ENCODE results near the gene ENTR1.

The ENTR1 gene

GRCh38 chr9:136379891-136380290 lies 30.5 kb downstream of the ENTR1 start:
- TF ChIP-seq EZH2phosphoT487 (IDR thresholded peaks at IDR 0.05; ENCODE audit: low read length) (no peak), CTCF (IDR thresholded peaks at IDR 0.05; ENCODE audit: low read length) (no peak), EZH2 (optimal IDR thresholded peaks at IDR 0.05; ENCODE audit: low read depth, low read length) (no peak)
- H3K27ac ChIP-seq (ENCODE audit: low read length) = no peak overlapping the region

GRCh38 chr9:136379401-136379800 lies 31.0 kb downstream of the ENTR1 start:
- H3K79me2 ChIP-seq (ENCODE audit: low read length) = no peaks in the 10 kb centered on the region
- no peak overlapping the region for H3K9ac ChIP-seq (ENCODE audit: low read length)
- H3F3A ChIP-seq (ENCODE audit: insufficient read depth, low read length) = no peaks in the 10 kb centered on the region
- no peak overlapping the region for H2AFZ ChIP-seq (ENCODE audit: low read length)
- DNase-seq = no peak
- no peaks in the 10 kb centered on the region for H3K9me3 ChIP-seq (replicated peaks; ENCODE audit: insufficient read depth, low read length)
- no peaks in the 10 kb centered on the region for H3K36me3 ChIP-seq (replicated peaks; ENCODE audit: insufficient read depth, low read length)
- no peak for TF ChIP-seq EZH2 (optimal IDR thresholded peaks at IDR 0.05; ENCODE audit: low read depth, low read length)
- TF ChIP-seq EZH2phosphoT487 (IDR thresholded peaks at IDR 0.05; ENCODE audit: low read length) = no peak
- TF ChIP-seq CTCF (IDR thresholded peaks at IDR 0.05; ENCODE audit: low read length) = no peak
- H4K20me1 ChIP-seq (ENCODE audit: insufficient read depth, low read length) = no peaks in the 10 kb centered on the region
- H3K27ac ChIP-seq (ENCODE audit: low read length) = no peak overlapping the region
- no peaks in the 10 kb centered on the region for H3K9me2 ChIP-seq (replicated peaks; ENCODE audit: insufficient read depth, low read length)
- H3K4me3 ChIP-seq (ENCODE audit: low read length) = no peak overlapping the region
- no peaks in the 10 kb centered on the region for H3K27me3 ChIP-seq (replicated peaks; ENCODE audit: insufficient read depth, low read length)
- H3K4me1 ChIP-seq (ENCODE audit: low read length) = no peaks in the 10 kb centered on the region
- no peak overlapping the region for H3K4me2 ChIP-seq (ENCODE audit: low read depth, low read length)

More at GRCh38 chr9:136379891-136380290, 30.5 kb downstream of the ENTR1 start:
- Histone ChIP-seq H3K79me2 (ENCODE audit: low read length) (no peaks in the 10 kb centered on the region), H3K4me2 (ENCODE audit: low read depth, low read length) (no peak overlapping the region), H3K9me2 (replicated peaks; ENCODE audit: insufficient read depth, low read length) (no peaks in the 10 kb centered on the region), H3K4me1 (ENCODE audit: low read length) (no peaks in the 10 kb centered on the region), H4K20me1 (ENCODE audit: insufficient read depth, low read length) (no peaks in the 10 kb centered on the region), H3K9ac (ENCODE audit: low read length) (no peak overlapping the region), H3K4me3 (ENCODE audit: low read length) (no peak overlapping the region), H3K9me3 (replicated peaks; ENCODE audit: insufficient read depth, low read length) (no peaks in the 10 kb centered on the region), H2AFZ (ENCODE audit: low read length) (no peak overlapping the region), H3K27me3 (replicated peaks; ENCODE audit: insufficient read depth, low read length) (no peaks in the 10 kb centered on the region), H3F3A (ENCODE audit: insufficient read depth, low read length) (no peaks in the 10 kb centered on the region), H3K36me3 (replicated peaks; ENCODE audit: insufficient read depth, low read length) (no peaks in the 10 kb centered on the region)
- DNase-seq = no peak

- H3K79me2 ChIP-seq (ENCODE audit: low read length) = no peaks in the 10 kb centered on the region
- H3F3A ChIP-seq (ENCODE audit: insufficient read depth, low read length) = no peaks in the 10 kb centered on the region
- H3K9me2 ChIP-seq (replicated peaks; ENCODE audit: insufficient read depth, low read length) = no peaks in the 10 kb centered on the region
- no peak overlapping the region for H3K9ac ChIP-seq (ENCODE audit: low read length)
- no peaks in the 10 kb centered on the region for H3K9me3 ChIP-seq (replicated peaks; ENCODE audit: insufficient read depth, low read length)
- H3K27ac ChIP-seq (ENCODE audit: low read length) = no peak overlapping the region
- TF ChIP-seq CTCF (IDR thresholded peaks at IDR 0.05; ENCODE audit: low read length) = no peak
- TF ChIP-seq EZH2phosphoT487 (IDR thresholded peaks at IDR 0.05; ENCODE audit: low read length) = no peak
- no peak for TF ChIP-seq EZH2 (optimal IDR thresholded peaks at IDR 0.05; ENCODE audit: low read depth, low read length)
- H3K4me2 ChIP-seq (ENCODE audit: low read depth, low read length) = no peak overlapping the region
- H3K27me3 ChIP-seq (replicated peaks; ENCODE audit: insufficient read depth, low read length) = no peaks in the 10 kb centered on the region
- no peak for DNase-seq
- no peak overlapping the region for H2AFZ ChIP-seq (ENCODE audit: low read length)
- no peak overlapping the region for H3K4me3 ChIP-seq (ENCODE audit: low read length)
- H3K36me3 ChIP-seq (replicated peaks; ENCODE audit: insufficient read depth, low read length) = no peaks in the 10 kb centered on the region
- H4K20me1 ChIP-seq (ENCODE audit: insufficient read depth, low read length) = no peaks in the 10 kb centered on the region
- H3K4me1 ChIP-seq (ENCODE audit: low read length) = no peaks in the 10 kb centered on the region
Measured at GRCh38 chr9:136379003-136379287, 31.5 kb downstream of the ENTR1 start.
